22Rv1 (cell line): ENCODE measurements around the gene TLE2.

Experiments
- CTCF ChIP-seq: fragments of 450-650 bp; IDR thresholded peaks from 2 replicates; pipeline ENCODE4 v1.5.1; 2017; ENCODE audit warnings: mild to moderate bottlenecking
- ZFX ChIP-seq: fragments of 450-650 bp; IDR thresholded peaks from 2 replicates; pipeline ENCODE4 v1.6.1; 2017; ENCODE audit warnings: antibody characterized with exemption, borderline replicate concordance

- TF ChIP-seq CTCF: no peak
- TF ChIP-seq ZFX: no peak
Observed at GRCh38 chr19:3019211-3019854, 9.7 kb downstream of the TLE2 start.
